Measurements from ENCODE around the gene SH3D19.
A peak's percentile ranks its signal among the peaks of the same experiment; 100 is the strongest.
"Not testable (repeated sequence)": the region's sequence is repeated elsewhere in the genome, so short reads cannot be mapped to it uniquely, and the experiment has no call there.

Gene SH3D19

GRCh38 chr4:151325111-151325948 is at the start of gene SH3D19:
TSS of gene SH3D19 (minus strand) at chr4:151325605. CDS start at chr4:151325352, 253 bp downstream.
- DNase-seq = no peak

GRCh38 chr4:151362404-151363164 is 37.2 kb upstream of the SH3D19 start:
- DNase-seq = peak; percentile 58

- no peak for DNase-seq
These were observed 36.6 kb upstream of the SH3D19 start for GRCh38 chr4:151361966-151362365.

- DNase-seq = no peak
These were observed 35.7 kb upstream of the SH3D19 start for GRCh38 chr4:151361126-151361525.

GRCh38 chr4:151359576-151359975 is 34.2 kb upstream of the SH3D19 start:
- no peak for DNase-seq

GRCh38 chr4:151358266-151358665 is 32.9 kb upstream of the SH3D19 start:
- DNase-seq = no peak

GRCh38 chr4:151356510-151356909 is 31.1 kb upstream of the SH3D19 start:
- no peak for DNase-seq

GRCh38 chr4:151355155-151355554 is 29.8 kb upstream of the SH3D19 start:
- DNase-seq = no peak

GRCh38 chr4:151347490-151348235 is 22.3 kb upstream of the SH3D19 start:
- no peak for DNase-seq

- DNase-seq = no peak
These were observed 19.5 kb upstream of the SH3D19 start for GRCh38 chr4:151344948-151345347.

GRCh38 chr4:151340751-151341385 is 15.5 kb upstream of the SH3D19 start:
- no peak for DNase-seq

GRCh38 chr4:151339467-151339866 is 14.1 kb upstream of the SH3D19 start:
- no peak for DNase-seq

GRCh38 chr4:151331276-151332042 is 6.1 kb upstream of the SH3D19 start:
- no peak for DNase-seq

GRCh38 chr4:151329217-151330007 is 4.0 kb upstream of the SH3D19 start:
- DNase-seq = no peak

- DNase-seq = peak; percentile 41
These were observed 493 bp upstream of the SH3D19 start for GRCh38 chr4:151325949-151326246.

- no peak for DNase-seq
These were observed 674 bp downstream of the SH3D19 start for GRCh38 chr4:151324752-151325110.

GRCh38 chr4:151324124-151324751 is 1.2 kb downstream of the SH3D19 start:
- DNase-seq = no peak

GRCh38 chr4:151323667-151324066 is 1.7 kb downstream of the SH3D19 start:
- no peak for DNase-seq

- DNase-seq = no peak
These were observed 2.8 kb downstream of the SH3D19 start for GRCh38 chr4:151322570-151322969.

GRCh38 chr4:151322161-151322560 is 3.2 kb downstream of the SH3D19 start:
- DNase-seq = not testable (repeated sequence)

GRCh38 chr4:151321586-151321985 is 3.8 kb downstream of the SH3D19 start:
- no peak for DNase-seq

Measured in MV-4-11 (cell line).